WTC11 (cell line): Measurements from ENCODE around the gene CGB8. TPM values are rescaled to one million over a fixed set of nuclear protein-coding genes. Genes with fewer than 3 reads are reported as not detected.

Source experiments
- ATAC-seq: fragments of 200-7000 bp; cut with Tn5 transposase; 2 replicates; pipeline ENCODE4 v1.10.0; 2021; ENCODE audit warnings: mild to moderate bottlenecking, moderate library complexity
- CTCF ChIA-PET: fragments of 300-600 bp; sonication (Branson Sonifier 250); formaldehyde crosslinking; loops from one replicate; lab custom pipeline; 2021; ENCODE audit warnings: antibody characterized with exemption; lab: Charles Lee
- POLR2A ChIA-PET: fragments of 350-600 bp; sonication (Branson Sonifier 250); formaldehyde crosslinking; loops from one replicate; lab custom pipeline; 2021; ENCODE audit warnings: antibody characterized with exemption; lab: Charles Lee
- DNase-seq: peaks from one replicate; pipeline ENCODE4 v3.0.0; 2021; ENCODE audit warnings: low spot score
- H3K27ac Mint-ChIP-seq: 2 replicates; pipeline ENCODE4 v1.8.0; 2021; ENCODE audit warnings: mixed read lengths
- H3K27me3 Mint-ChIP-seq: 2 replicates; pipeline ENCODE4 v1.8.0; 2021; ENCODE audit warnings: low read depth, mild to moderate bottlenecking, moderate library complexity, mixed read lengths
- H3K36me3 Mint-ChIP-seq: 2 replicates; pipeline ENCODE4 v1.8.0; 2021; ENCODE audit warnings: mixed read lengths
- H3K4me1 Mint-ChIP-seq: 2 replicates; pipeline ENCODE4 v1.8.0; 2022; ENCODE audit warnings: mixed read lengths
- H3K4me3 Mint-ChIP-seq: 2 replicates; pipeline ENCODE4 v1.8.0; 2021; ENCODE audit warnings: mild to moderate bottlenecking, moderate library complexity, mixed read lengths
- H3K9me3 Mint-ChIP-seq: 2 replicates; pipeline ENCODE4 v1.8.0; 2021; ENCODE audit warnings: mixed read lengths
- AR ChIP-seq: fragments of 250-450 bp; sonication (Bioruptor Pico); IDR thresholded peaks from 2 replicates; pipeline ENCODE4 v1.9.0; 2021; ENCODE audit warnings: mild to moderate bottlenecking
- CREM ChIP-seq: sonication (generic); formaldehyde crosslinking; IDR thresholded peaks from 2 replicates; pipeline ENCODE4 v1.8.1; 2022; ENCODE audit warnings: mild to moderate bottlenecking, missing genetic modification reagents, moderate library complexity
- ETV6 ChIP-seq: sonication (generic); formaldehyde crosslinking; IDR thresholded peaks from 2 replicates; pipeline ENCODE4 v1.8.1; 2022; ENCODE audit warnings: mild to moderate bottlenecking, missing genetic modification reagents
- FOXJ3 ChIP-seq: sonication (generic); formaldehyde crosslinking; IDR thresholded peaks from 2 replicates; pipeline ENCODE4 v1.9.0; 2021; ENCODE audit warnings: missing genetic modification reagents, mild to moderate bottlenecking, borderline replicate concordance
- FOXK1 ChIP-seq: sonication (generic); formaldehyde crosslinking; IDR thresholded peaks from 2 replicates; pipeline ENCODE4 v1.8.0; 2022; ENCODE audit warnings: mild to moderate bottlenecking, moderate library complexity, missing genetic modification reagents
- GRHL2 ChIP-seq: fragments of 250-450 bp; sonication (Bioruptor Pico); IDR thresholded peaks from 2 replicates; pipeline ENCODE4 v1.8.0; 2022; ENCODE audit warnings: mild to moderate bottlenecking, moderate library complexity; ENCODE audit not compliant: insufficient replicate concordance, severe bottlenecking
- JAZF1 ChIP-seq: fragments of 250-450 bp; sonication (Bioruptor Pico); IDR thresholded peaks from 2 replicates; pipeline ENCODE4 v1.9.0; 2021; ENCODE audit warnings: moderate library complexity, mild to moderate bottlenecking, inconsistent platforms
- NR1H2 ChIP-seq: sonication (generic); formaldehyde crosslinking; IDR thresholded peaks from 2 replicates; pipeline ENCODE4 v1.9.0; 2021; ENCODE audit warnings: mild to moderate bottlenecking, moderate library complexity, missing genetic modification reagents
- RELA ChIP-seq: sonication (generic); formaldehyde crosslinking; IDR thresholded peaks from 2 replicates; pipeline ENCODE4 v1.8.1; 2022; ENCODE audit warnings: missing genetic modification reagents, mild to moderate bottlenecking, borderline replicate concordance
- SMAD3 ChIP-seq: sonication (generic); formaldehyde crosslinking; IDR thresholded peaks from 2 replicates; pipeline ENCODE4 v1.8.0; 2022; ENCODE audit warnings: missing genetic modification reagents, mild to moderate bottlenecking, borderline replicate concordance
- TEAD4 ChIP-seq: sonication (generic); formaldehyde crosslinking; IDR thresholded peaks from 2 replicates; pipeline ENCODE4 v1.8.0; 2022; ENCODE audit warnings: mild to moderate bottlenecking, missing genetic modification reagents
- ZNF121 ChIP-seq: sonication (generic); formaldehyde crosslinking; IDR thresholded peaks from 2 replicates; pipeline ENCODE4 v1.8.0; 2023; ENCODE audit warnings: missing genetic modification reagents
- ZNF219 ChIP-seq: sonication (generic); formaldehyde crosslinking; IDR thresholded peaks from 2 replicates; pipeline ENCODE4 v1.8.0; 2023; ENCODE audit warnings: missing genetic modification reagents, mild to moderate bottlenecking, borderline replicate concordance
- ZNF232 ChIP-seq: sonication (generic); formaldehyde crosslinking; IDR thresholded peaks from 2 replicates; pipeline ENCODE4 v1.8.0; 2022; ENCODE audit warnings: mild to moderate bottlenecking, missing genetic modification reagents
- total RNA-seq: library from RNA; stranded (reverse); gene quantifications from 3 replicates; pipeline ENCODE4 v1.2.3, GENCODE V29; 2021
- TF ChIP-seq, protein P1 (sequence below): sonication (generic); formaldehyde crosslinking; IDR thresholded peaks from 2 replicates; pipeline ENCODE4 v1.8.1; 2022; ENCODE audit warnings: missing genetic modification reagents, borderline replicate concordance
- TF ChIP-seq, protein P2 (sequence below): sonication (generic); formaldehyde crosslinking; IDR thresholded peaks from 2 replicates; pipeline ENCODE4 v1.8.1; 2022; ENCODE audit warnings: low read depth, missing genetic modification reagents, borderline replicate concordance
- TF ChIP-seq, protein P3 (sequence below): fragments of 250-450 bp; sonication (Bioruptor Pico); IDR thresholded peaks from 2 replicates; pipeline ENCODE4 v1.9.0; 2021; ENCODE audit warnings: mild to moderate bottlenecking, borderline replicate concordance
- TF ChIP-seq, protein P4 (sequence below): fragments of 200-600 bp; IDR thresholded peaks from 2 replicates; pipeline ENCODE4 v1.8.0; 2022; ENCODE audit warnings: antibody characterized with exemption

Gene CGB8
- total RNA-seq, 1 experiment from 2014 or later = 0.31 TPM

GRCh38 chr19:49014870-49015255 lies 34.0 kb downstream of the CGB8 start (continued):
- TF ChIP-seq, protein P1, sequence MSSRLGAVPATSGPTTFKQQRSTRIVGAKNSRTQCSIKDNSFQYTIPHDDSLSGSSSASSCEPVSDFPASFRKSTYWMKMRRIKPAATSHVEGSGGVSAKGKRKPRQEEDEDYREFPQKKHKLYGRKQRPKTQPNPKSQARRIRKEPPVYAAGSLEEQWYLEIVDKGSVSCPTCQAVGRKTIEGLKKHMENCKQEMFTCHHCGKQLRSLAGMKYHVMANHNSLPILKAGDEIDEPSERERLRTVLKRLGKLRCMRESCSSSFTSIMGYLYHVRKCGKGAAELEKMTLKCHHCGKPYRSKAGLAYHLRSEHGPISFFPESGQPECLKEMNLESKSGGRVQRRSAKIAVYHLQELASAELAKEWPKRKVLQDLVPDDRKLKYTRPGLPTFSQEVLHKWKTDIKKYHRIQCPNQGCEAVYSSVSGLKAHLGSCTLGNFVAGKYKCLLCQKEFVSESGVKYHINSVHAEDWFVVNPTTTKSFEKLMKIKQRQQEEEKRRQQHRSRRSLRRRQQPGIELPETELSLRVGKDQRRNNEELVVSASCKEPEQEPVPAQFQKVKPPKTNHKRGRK = no peak
- no peak for TF ChIP-seq AR (CRISPR knock-in tag)

GRCh38 chr19:49014123-49014869 lies 34.6 kb downstream of the CGB8 start:
- H3K4me3 Mint-ChIP-seq = no peak overlapping the region
- no peaks in the 10 kb centered on the region for H3K9me3 Mint-ChIP-seq
- no peak overlapping the region for H3K27ac Mint-ChIP-seq
- no peak for TF ChIP-seq ZNF232 (CRISPR knock-in tag)
- no peak for TF ChIP-seq ZNF219
- TF ChIP-seq FOXK1 (CRISPR knock-in tag) = no peak
- no peak for TF ChIP-seq ZNF121
- no peak for TF ChIP-seq SMAD3 (CRISPR knock-in tag)
- TF ChIP-seq, all 79 proteins: peak for 0
- CTCF ChIA-PET = interaction anchor here (1.3 to 1.9 kb wide), 3 partner anchors 14 to 83 kb away, joined by 4 to 10 read pairs (median 10); partner anchors contain the start of genes GYS1 and RUVBL2
- H3K36me3 Mint-ChIP-seq = peaks cover 35% of the 10 kb centered on the region
- peaks cover 10% of the 10 kb centered on the region for H3K4me1 Mint-ChIP-seq
- DNase-seq (no peak), ATAC-seq (no peak)
- peaks cover 12% of the 10 kb centered on the region for H3K27me3 Mint-ChIP-seq
- POLR2A ChIA-PET = no interaction called here

- Mint-ChIP-seq H3K4me3 (no peak overlapping the region), H3K27me3 (no peaks in the 10 kb centered on the region), H3K36me3 (peaks cover 42% of the 10 kb centered on the region)
- TF ChIP-seq ETV6 (no peak), CREM (CRISPR knock-in tag) (no peak), JAZF1 (CRISPR knock-in tag) (no peak), RELA (CRISPR knock-in tag) (no peak), FOXJ3 (CRISPR knock-in tag) (no peak), TEAD4 (no peak), NR1H2 (CRISPR knock-in tag) (no peak), AR (CRISPR knock-in tag) (no peak), GRHL2 (CRISPR knock-in tag) (no peak)
- TF ChIP-seq, protein P2, sequence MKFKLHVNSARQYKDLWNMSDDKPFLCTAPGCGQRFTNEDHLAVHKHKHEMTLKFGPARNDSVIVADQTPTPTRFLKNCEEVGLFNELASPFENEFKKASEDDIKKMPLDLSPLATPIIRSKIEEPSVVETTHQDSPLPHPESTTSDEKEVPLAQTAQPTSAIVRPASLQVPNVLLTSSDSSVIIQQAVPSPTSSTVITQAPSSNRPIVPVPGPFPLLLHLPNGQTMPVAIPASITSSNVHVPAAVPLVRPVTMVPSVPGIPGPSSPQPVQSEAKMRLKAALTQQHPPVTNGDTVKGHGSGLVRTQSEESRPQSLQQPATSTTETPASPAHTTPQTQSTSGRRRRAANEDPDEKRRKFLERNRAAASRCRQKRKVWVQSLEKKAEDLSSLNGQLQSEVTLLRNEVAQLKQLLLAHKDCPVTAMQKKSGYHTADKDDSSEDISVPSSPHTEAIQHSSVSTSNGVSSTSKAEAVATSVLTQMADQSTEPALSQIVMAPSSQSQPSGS (CRISPR knock-in tag) = no peak
- TF ChIP-seq, protein P3, sequence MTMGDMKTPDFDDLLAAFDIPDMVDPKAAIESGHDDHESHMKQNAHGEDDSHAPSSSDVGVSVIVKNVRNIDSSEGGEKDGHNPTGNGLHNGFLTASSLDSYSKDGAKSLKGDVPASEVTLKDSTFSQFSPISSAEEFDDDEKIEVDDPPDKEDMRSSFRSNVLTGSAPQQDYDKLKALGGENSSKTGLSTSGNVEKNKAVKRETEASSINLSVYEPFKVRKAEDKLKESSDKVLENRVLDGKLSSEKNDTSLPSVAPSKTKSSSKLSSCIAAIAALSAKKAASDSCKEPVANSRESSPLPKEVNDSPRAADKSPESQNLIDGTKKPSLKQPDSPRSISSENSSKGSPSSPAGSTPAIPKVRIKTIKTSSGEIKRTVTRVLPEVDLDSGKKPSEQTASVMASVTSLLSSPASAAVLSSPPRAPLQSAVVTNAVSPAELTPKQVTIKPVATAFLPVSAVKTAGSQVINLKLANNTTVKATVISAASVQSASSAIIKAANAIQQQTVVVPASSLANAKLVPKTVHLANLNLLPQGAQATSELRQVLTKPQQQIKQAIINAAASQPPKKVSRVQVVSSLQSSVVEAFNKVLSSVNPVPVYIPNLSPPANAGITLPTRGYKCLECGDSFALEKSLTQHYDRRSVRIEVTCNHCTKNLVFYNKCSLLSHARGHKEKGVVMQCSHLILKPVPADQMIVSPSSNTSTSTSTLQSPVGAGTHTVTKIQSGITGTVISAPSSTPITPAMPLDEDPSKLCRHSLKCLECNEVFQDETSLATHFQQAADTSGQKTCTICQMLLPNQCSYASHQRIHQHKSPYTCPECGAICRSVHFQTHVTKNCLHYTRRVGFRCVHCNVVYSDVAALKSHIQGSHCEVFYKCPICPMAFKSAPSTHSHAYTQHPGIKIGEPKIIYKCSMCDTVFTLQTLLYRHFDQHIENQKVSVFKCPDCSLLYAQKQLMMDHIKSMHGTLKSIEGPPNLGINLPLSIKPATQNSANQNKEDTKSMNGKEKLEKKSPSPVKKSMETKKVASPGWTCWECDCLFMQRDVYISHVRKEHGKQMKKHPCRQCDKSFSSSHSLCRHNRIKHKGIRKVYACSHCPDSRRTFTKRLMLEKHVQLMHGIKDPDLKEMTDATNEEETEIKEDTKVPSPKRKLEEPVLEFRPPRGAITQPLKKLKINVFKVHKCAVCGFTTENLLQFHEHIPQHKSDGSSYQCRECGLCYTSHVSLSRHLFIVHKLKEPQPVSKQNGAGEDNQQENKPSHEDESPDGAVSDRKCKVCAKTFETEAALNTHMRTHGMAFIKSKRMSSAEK (CRISPR knock-in tag) = no peak
- TF ChIP-seq, protein P4, sequence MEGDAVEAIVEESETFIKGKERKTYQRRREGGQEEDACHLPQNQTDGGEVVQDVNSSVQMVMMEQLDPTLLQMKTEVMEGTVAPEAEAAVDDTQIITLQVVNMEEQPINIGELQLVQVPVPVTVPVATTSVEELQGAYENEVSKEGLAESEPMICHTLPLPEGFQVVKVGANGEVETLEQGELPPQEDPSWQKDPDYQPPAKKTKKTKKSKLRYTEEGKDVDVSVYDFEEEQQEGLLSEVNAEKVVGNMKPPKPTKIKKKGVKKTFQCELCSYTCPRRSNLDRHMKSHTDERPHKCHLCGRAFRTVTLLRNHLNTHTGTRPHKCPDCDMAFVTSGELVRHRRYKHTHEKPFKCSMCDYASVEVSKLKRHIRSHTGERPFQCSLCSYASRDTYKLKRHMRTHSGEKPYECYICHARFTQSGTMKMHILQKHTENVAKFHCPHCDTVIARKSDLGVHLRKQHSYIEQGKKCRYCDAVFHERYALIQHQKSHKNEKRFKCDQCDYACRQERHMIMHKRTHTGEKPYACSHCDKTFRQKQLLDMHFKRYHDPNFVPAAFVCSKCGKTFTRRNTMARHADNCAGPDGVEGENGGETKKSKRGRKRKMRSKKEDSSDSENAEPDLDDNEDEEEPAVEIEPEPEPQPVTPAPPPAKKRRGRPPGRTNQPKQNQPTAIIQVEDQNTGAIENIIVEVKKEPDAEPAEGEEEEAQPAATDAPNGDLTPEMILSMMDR = no peak
Observed at GRCh38 chr19:49011194-49011593, 37.7 kb downstream of the CGB8 start.

More at GRCh38 chr19:49011194-49011593, 37.7 kb downstream of the CGB8 start:
- no peak for DNase-seq
- Mint-ChIP-seq H3K4me1 (no peaks in the 10 kb centered on the region), H3K9me3 (no peaks in the 10 kb centered on the region), H3K27ac (no peak overlapping the region)
- ChIA-PET CTCF (no interaction called here), POLR2A (no interaction called here)
- no peak for ATAC-seq
